Thoracic aorta (tissue), 2 donors: ENCODE results near the gene ZNF516. TPM values are rescaled to one million over a fixed set of nuclear protein-coding genes. Genes with fewer than 3 reads are reported as not detected.

Source experiments
- ATAC-seq: fragments of 150-250 bp; one replicate; pipeline ENCODE4 v1.8.0; 2017; ENCODE audit warnings: low read depth; ENCODE audit not compliant: insufficient number of reproducible peaks, low FRiP score
- DNase-seq: peaks from one replicate; pipeline ENCODE4 v3.0.0-alpha.2; 2020; ENCODE audit warnings: low spot score
- H3K27ac ChIP-seq, 2 donors: fragments of 200-600 bp; sonication (generic); 1 replicate in 1 of 2; 2 replicates in 1 of 2; pipeline ENCODE4 v1.5.1; 2016; ENCODE audit warnings: mild to moderate bottlenecking in 2 of 2, moderate library complexity in 2 of 2
- H3K27me3 ChIP-seq: fragments of 200-600 bp; sonication (generic); replicated peaks from 2 replicates; pipeline ENCODE4 v1.6.0; 2016; ENCODE audit warnings: mild to moderate bottlenecking; ENCODE audit not compliant: insufficient read depth
- H3K36me3 ChIP-seq: fragments of 200-600 bp; sonication (generic); one replicate; pipeline ENCODE4 v1.5.1; 2016
- H3K4me1 ChIP-seq, 2 donors: fragments of 200-600 bp; sonication (generic); 1 replicate in 1 of 2; 2 replicates in 1 of 2; pipeline versions ENCODE4 v1.5.1 to v1.6.0; 2016; ENCODE audit warnings: low read depth in 2 of 2, mild to moderate bottlenecking in 1 of 2; ENCODE audit not compliant: control insufficient read depth in 1 of 2
- H3K4me3 ChIP-seq: fragments of 200-600 bp; sonication (generic); 2 replicates; pipeline ENCODE4 v1.5.1; 2016; ENCODE audit warnings: mild to moderate bottlenecking
- H3K9me3 ChIP-seq: fragments of 200-600 bp; sonication (generic); 2 replicates; pipeline ENCODE4 v1.5.1; 2016
- total RNA-seq, 2 donors: library from RNA; depleted of rRNA; stranded (reverse); fragments of >200 nt; gene quantifications; one replicate each; pipeline versions ENCODE4 v1.1.0 to v1.2.3, GENCODE V29; 2016
- TF ChIP-seq, protein P1 (sequence below): fragments of 200-600 bp; sonication (generic); IDR thresholded peaks from one replicate; pipeline ENCODE4 v1.5.1; 2019; ENCODE audit warnings: antibody characterized with exemption

ZNF516 gene
- total RNA-seq, 2 donors from 2014 or later = 19.5 to 19.8 TPM

DNA sequence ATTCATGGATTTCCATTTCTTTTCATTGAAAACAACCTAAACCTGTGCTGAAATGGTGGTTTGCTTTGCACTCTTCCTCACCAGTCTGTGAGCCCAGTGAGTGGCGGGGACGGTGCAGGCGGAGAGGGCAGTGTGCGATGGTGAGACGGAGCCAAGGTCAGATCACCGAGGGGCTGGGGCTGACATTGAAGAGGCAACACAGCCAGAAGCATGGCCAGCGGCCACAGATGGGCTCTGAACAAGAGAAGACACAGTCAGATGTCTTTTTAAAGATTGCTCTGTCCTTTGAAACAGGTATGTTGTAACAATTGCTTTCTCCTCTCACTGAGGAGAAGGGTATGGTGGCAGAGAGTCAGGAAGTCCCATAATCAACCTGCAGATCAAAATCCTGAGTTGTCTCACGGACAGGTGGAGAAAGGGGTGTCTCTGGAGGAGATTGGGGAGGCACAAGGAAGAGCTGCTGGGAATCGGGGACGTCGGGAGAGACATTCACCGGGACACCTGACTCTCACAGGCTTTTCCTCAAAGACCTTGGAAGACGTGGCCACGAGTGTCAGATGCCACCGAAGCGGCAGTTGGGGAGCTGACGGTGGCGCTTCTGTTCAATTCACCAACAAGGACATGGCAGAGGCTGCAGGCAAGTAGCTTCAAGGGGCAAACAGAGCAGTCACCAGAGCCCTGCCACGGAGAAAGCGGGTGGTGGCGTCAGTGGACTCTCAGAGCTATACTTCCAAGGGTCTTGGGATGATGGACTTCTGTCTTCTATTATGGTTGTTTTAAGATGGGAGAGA lies 12.1 kb upstream of the ZNF516 start:
- TF ChIP-seq, protein P1, sequence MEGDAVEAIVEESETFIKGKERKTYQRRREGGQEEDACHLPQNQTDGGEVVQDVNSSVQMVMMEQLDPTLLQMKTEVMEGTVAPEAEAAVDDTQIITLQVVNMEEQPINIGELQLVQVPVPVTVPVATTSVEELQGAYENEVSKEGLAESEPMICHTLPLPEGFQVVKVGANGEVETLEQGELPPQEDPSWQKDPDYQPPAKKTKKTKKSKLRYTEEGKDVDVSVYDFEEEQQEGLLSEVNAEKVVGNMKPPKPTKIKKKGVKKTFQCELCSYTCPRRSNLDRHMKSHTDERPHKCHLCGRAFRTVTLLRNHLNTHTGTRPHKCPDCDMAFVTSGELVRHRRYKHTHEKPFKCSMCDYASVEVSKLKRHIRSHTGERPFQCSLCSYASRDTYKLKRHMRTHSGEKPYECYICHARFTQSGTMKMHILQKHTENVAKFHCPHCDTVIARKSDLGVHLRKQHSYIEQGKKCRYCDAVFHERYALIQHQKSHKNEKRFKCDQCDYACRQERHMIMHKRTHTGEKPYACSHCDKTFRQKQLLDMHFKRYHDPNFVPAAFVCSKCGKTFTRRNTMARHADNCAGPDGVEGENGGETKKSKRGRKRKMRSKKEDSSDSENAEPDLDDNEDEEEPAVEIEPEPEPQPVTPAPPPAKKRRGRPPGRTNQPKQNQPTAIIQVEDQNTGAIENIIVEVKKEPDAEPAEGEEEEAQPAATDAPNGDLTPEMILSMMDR = no peak
- Histone ChIP-seq H3K9me3 (no peaks in the 10 kb centered on the region), H3K4me1 (no peaks in the 10 kb centered on the region), H3K4me3 (no peak overlapping the region), H3K27ac (no peak overlapping the region), H3K36me3 (no peaks in the 10 kb centered on the region), H3K27me3 (no peaks in the 10 kb centered on the region)
- DNase-seq (no peak), ATAC-seq (no peak)

DNA sequence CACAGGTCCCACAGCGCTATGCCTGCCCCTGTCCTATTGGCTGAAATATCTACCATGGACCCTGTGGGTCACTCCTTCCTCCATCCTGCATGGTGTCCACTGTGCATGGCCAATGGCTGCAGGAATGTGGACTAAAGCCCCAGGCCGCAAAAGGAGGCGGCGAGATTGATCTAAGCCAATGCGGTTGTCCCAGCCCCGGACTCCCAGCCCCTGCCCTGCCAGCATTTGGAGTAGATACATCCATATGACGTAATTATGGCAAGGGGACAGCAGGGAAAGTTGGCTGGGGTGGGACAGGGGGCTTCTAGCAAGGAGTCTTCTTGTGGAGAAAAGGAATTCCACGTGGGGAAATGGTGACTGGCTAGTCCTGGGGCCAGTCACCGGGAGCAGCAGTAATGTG lies 11.4 kb upstream of the ZNF516 start:
- H3K4me1 ChIP-seq = no peaks in the 10 kb centered on the region
- H3K27me3 ChIP-seq = no peaks in the 10 kb centered on the region
- ATAC-seq (no peak), DNase-seq (no peak)
- no peaks in the 10 kb centered on the region for H3K36me3 ChIP-seq
- TF ChIP-seq, protein P1 = no peak
- H3K27ac ChIP-seq = no peak overlapping the region
- no peaks in the 10 kb centered on the region for H3K9me3 ChIP-seq
- no peak overlapping the region for H3K4me3 ChIP-seq

DNA sequence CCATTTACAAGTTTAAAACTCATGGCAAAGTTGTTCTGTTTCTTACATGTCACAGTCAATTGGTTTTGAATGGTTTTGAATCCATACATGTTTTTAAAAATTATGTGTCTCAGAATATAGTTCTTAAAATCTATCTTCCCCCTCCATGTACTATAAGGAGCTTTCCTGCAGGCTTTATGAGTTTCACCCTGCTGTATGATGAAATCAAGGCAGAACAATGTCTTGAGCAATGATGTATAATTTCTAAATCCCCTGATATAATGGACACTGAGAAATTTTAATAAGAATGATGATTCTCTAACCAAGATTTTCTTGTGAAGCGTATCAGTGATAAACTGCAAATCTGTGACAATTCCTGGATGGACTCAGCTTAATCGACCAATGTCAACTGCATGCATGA lies 10.6 kb upstream of the ZNF516 start:
- ATAC-seq = no peak

DNA sequence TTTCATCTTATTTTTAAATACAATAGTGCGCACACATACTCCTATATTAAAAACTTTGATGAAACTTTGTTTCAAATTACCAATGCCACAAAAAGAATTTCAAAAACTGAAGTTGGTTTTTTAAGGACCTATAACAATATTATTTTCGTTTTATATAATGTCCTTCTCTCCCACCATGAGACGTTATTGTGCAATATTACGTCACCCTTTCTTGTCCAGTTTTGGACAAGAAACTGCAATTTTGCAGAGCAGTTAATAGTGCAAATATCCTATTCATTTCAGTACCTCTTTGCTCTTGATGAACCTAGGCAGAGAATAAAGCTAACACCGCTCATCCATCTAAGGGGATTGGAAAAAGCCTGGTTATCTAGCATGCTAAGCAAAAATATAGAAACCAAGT lies 9.7 kb upstream of the ZNF516 start:
- Histone ChIP-seq H3K27ac (no peak overlapping the region), H3K4me1 (no peaks in the 10 kb centered on the region), H3K9me3 (no peaks in the 10 kb centered on the region), H3K36me3 (no peaks in the 10 kb centered on the region), H3K27me3 (no peaks in the 10 kb centered on the region), H3K4me3 (no peak overlapping the region)
- DNase-seq = no peak
- ATAC-seq = no peak
- TF ChIP-seq, protein P1 = no peak

More for the DNA sequence above, 10.6 kb upstream of the ZNF516 start:
- H3K27ac ChIP-seq = no peak overlapping the region
- DNase-seq = no peak
- no peaks in the 10 kb centered on the region for H3K36me3 ChIP-seq
- no peaks in the 10 kb centered on the region for H3K9me3 ChIP-seq
- H3K27me3 ChIP-seq = no peaks in the 10 kb centered on the region
- TF ChIP-seq, protein P1 = no peak
- H3K4me3 ChIP-seq = no peak overlapping the region
- no peaks in the 10 kb centered on the region for H3K4me1 ChIP-seq

DNA sequence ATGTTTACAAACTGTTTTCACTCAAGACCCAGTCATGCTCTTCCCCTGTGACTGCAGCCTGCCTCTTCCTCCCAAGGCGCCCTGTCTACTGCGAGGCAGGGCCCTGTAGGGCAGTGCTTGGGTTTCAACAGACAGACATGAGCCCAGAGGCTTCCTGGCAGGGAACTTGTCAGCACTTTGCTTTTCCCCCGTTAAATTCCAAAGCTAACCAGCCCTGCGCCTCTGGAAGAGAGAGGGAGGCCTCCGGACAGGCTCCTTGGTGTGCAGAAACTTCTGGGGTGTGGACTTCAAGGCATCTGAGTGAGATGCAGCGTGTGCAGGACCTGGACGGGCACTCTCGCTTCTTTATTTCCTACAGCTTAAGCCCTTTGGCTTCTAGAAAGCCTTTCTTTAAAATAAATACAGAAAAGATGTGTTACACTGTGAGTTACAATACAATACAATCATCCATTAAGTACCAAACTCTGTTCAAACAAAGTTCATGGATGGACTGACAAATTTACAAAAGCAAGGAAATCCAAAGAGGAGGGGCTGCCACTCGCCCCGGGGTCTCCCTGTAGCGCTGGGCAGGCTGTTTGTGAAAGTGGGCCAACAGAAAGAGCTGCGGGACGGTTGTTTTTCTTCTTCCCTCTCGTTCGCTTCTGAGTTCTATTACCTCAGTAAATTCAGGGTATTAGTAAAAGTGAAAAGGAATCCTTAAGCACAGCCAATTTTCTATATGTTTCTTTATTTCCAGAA lies 8.8 kb upstream of the ZNF516 start:
- no peak for DNase-seq
- Histone ChIP-seq H3K4me1 (no peaks in the 10 kb centered on the region), H3K4me3 (no peak overlapping the region), H3K36me3 (no peaks in the 10 kb centered on the region), H3K27me3 (no peaks in the 10 kb centered on the region), H3K27ac (no peak overlapping the region), H3K9me3 (no peaks in the 10 kb centered on the region)
- TF ChIP-seq, protein P1 = no peak
- ATAC-seq = no peak
